ENCODE data around the gene SMC4.

SMC4 gene

DNA sequence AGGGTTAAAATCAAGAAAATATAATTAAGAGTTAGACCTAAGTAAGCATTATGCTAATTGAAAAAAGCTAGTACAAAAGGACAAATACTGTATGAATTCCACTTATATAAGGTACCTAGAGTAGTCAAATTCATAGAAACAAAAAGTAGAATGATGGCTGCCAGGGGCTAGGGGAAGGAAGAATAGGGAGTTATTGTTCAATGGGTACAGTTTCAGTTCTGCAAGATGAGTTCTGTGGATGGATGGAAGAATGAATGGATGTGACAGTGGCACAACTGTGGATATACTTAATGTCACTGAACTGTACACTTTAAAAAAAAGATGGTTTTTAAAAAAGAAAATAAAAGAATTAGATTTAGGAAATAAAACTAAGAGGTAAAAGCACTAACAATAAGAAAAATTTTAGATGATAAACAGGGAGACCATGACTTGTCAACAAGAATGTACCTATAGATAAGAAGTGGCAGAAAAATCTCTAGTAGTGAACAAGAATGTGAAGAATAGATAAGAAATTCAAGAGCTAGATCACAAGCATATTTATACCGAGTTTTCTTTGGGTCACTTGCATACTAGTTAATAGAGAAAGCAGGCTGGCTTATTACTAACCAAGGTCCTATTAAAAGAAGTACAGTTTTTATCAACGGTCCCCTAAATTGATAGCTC is 6.0 kb upstream of the SMC4 start:
- peaks cover 19% of the 10 kb centered on the region for H3K4me1 ChIP-seq
- H3K4me3 ChIP-seq = no peak overlapping the region
- H3K27ac ChIP-seq = no peak overlapping the region
- H4K20me1 ChIP-seq = no peaks in the 10 kb centered on the region
- H3K36me3 ChIP-seq = peaks cover 19% of the 10 kb centered on the region; the same call in 1 of the 2 replicates
- H3K4me2 ChIP-seq = no peak overlapping the region
- no peak for TF ChIP-seq Cebpa-rat (IDR thresholded peaks at IDR 0.05)
- no peaks in the 10 kb centered on the region for H3K27me3 ChIP-seq
- no peak overlapping the region for H3K9ac ChIP-seq
- H3K9me3 ChIP-seq = peaks cover 4% of the 10 kb centered on the region; the same call in 1 of the 2 replicates

DNA sequence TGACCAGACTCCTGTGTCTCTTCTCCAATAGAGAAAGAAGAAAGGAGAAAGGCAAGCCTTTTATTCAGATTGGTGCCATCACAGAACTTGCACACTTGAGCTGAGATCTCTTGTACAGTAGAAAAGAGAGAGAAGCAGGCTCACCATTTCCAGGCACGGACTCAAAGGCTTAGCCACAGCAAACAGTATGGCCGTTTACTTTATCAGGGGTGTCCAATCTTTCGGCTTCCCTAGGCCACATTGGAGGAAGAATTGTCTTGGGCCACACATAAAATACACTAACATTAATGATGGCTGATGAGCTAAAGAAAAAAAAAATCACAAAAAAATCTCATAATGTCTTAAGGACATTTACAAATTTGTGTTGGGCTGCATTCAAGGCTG is 5.4 kb upstream of the SMC4 start:
- Histone ChIP-seq H3K9ac (no peak overlapping the region), H3K4me3 (no peak overlapping the region), H3K36me3 (peaks cover 19% of the 10 kb centered on the region; the same call in 1 of the 2 replicates), H4K20me1 (no peaks in the 10 kb centered on the region), H3K27ac (no peak overlapping the region), H3K27me3 (no peaks in the 10 kb centered on the region), H3K4me1 (peaks cover 20% of the 10 kb centered on the region), H3K4me2 (no peak overlapping the region), H3K9me3 (peaks cover 4% of the 10 kb centered on the region; the same call in 1 of the 2 replicates)
- TF ChIP-seq Cebpa-rat (IDR thresholded peaks at IDR 0.05) = no peak

DNA sequence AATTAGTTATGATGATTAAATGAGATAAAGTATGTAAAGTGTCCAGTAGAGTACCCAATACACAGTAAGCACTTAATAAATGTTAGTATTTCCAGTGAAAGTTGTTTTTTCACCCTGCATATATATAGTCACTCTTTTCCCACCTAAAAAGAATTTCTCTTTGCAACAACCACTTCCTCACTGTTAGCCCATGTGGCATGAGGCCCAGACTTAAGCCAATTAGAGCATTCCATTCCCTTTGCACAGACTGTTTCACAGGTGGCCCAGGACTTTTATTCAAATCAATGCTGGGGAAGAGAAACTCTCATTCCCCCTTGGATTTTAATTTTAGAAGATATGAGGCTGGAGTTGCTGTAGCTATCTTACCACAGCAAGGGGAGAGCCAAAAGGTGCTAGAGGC is 4.2 kb upstream of the SMC4 start:
- Histone ChIP-seq H3K9me3 (no peaks in the 10 kb centered on the region), H3K4me2 (no peak overlapping the region), H3K36me3 (peaks cover 15% of the 10 kb centered on the region; the same call in 1 of the 2 replicates), H3K4me1 (peaks cover 20% of the 10 kb centered on the region), H4K20me1 (peaks cover 8% of the 10 kb centered on the region), H3K4me3 (no peak overlapping the region), H3K27me3 (no peaks in the 10 kb centered on the region), H3K9ac (no peak overlapping the region), H3K27ac (no peak overlapping the region)
- no peak for TF ChIP-seq Cebpa-rat (IDR thresholded peaks at IDR 0.05)

DNA sequence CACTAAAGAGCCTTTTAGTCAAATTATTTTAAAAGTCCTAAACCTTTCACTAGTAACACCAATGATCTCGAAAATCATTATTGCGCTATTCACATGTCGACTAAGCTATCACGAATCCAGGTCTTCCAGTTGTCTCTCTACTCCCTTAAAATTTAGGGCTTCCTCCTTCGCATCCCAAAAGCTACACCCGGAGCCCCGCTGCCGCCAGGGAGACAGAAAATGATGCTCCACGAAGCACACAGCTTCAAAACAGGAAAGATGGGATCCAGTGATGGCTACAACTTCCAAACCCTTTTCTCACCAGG is 678 bp upstream of the SMC4 start:
- Histone ChIP-seq H3K27ac (peak overlapping the region; percentile 98), H3K9ac (peak overlapping the region; percentile 99), H3K4me2 (peak overlapping the region; percentile 96), H3K27me3 (no peaks in the 10 kb centered on the region), H3K9me3 (no peaks in the 10 kb centered on the region), H3K4me3 (peak overlapping the region; percentile 94), H3K36me3 (no peaks in the 10 kb centered on the region), H3K4me1 (peaks cover 29% of the 10 kb centered on the region), H4K20me1 (peaks cover 43% of the 10 kb centered on the region)
- TF ChIP-seq Cebpa-rat (IDR thresholded peaks at IDR 0.05) = no peak

DNA sequence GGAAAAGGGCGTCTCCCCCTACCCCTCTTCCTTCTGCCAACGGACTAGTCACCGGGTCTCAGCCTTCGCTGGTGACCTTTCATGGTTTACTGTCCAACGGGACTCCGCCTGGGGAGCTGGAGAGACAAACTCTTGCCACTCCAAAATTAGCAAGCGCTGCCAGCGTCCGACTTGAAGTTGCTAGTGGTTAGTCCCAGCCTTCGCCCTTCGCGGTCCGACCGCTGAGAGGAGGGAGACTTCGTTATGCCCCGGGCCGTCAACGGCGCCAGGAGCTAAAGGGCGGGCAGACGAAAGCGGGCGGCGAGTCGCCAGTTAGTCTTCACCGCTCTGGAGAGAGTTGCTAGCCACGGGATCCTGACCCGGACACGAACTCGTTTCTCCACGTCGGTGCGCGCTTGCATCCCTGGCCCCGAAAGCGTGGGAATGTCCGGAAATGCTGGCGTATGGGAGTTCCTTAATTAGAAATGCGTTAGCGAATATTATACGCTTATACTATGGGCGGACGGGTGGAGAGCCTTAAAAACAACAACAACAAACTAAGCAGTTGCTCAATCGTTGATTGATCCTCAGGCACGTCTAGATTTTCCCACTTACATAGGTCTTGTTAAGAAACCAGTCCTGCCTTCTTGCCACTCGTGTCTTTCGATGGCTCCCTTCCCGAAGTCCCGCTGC is 716 bp downstream of the SMC4 start:
- peak overlapping the region; percentile 86 for H3K4me2 ChIP-seq
- H3K27ac ChIP-seq = peak overlapping the region; percentile 98
- H3K27me3 ChIP-seq = no peaks in the 10 kb centered on the region
- peaks cover 43% of the 10 kb centered on the region for H3K4me1 ChIP-seq
- H4K20me1 ChIP-seq = peaks cover 57% of the 10 kb centered on the region
- no peak for TF ChIP-seq Cebpa-rat (IDR thresholded peaks at IDR 0.05)
- peak overlapping the region; percentile 99 for H3K9ac ChIP-seq
- no peaks in the 10 kb centered on the region; the same call in 1 of the 2 replicates for H3K36me3 ChIP-seq
- H3K4me3 ChIP-seq = peak overlapping the region; percentile 94
- no peaks in the 10 kb centered on the region for H3K9me3 ChIP-seq

DNA sequence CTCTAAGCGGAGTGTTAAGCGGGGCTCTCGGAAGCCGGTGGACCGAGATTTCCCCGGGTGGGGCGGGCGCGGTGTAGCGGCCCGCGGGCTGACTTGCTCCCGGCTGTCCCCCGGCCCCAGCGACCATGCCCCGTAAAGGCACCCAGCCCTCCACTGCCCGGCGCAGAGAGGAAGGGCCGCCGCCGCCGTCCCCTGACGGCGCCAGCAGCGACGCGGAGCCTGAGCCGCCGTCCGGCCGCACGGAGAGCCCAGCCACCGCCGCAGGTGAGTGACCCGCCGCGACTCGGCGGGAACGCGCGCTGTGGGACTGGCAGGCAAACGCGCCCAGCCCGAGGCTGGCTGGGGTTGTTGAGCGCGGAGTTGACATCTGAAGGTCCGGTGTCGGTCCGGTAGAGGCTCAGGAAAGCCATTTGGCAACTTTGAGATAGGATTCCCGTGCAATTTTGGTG is 1.3 kb downstream of the SMC4 start:
- Histone ChIP-seq H3K27me3 (no peaks in the 10 kb centered on the region), H3K9me3 (no peaks in the 10 kb centered on the region), H4K20me1 (peaks cover 62% of the 10 kb centered on the region), H3K4me1 (peaks cover 40% of the 10 kb centered on the region), H3K27ac (peak overlapping the region; percentile 98), H3K4me3 (peak overlapping the region; percentile 94), H3K4me2 (peak overlapping the region; percentile 86), H3K36me3 (no peaks in the 10 kb centered on the region; the same call in 1 of the 2 replicates), H3K9ac (peak overlapping the region; percentile 99)
- no peak for TF ChIP-seq Cebpa-rat (IDR thresholded peaks at IDR 0.05)

DNA sequence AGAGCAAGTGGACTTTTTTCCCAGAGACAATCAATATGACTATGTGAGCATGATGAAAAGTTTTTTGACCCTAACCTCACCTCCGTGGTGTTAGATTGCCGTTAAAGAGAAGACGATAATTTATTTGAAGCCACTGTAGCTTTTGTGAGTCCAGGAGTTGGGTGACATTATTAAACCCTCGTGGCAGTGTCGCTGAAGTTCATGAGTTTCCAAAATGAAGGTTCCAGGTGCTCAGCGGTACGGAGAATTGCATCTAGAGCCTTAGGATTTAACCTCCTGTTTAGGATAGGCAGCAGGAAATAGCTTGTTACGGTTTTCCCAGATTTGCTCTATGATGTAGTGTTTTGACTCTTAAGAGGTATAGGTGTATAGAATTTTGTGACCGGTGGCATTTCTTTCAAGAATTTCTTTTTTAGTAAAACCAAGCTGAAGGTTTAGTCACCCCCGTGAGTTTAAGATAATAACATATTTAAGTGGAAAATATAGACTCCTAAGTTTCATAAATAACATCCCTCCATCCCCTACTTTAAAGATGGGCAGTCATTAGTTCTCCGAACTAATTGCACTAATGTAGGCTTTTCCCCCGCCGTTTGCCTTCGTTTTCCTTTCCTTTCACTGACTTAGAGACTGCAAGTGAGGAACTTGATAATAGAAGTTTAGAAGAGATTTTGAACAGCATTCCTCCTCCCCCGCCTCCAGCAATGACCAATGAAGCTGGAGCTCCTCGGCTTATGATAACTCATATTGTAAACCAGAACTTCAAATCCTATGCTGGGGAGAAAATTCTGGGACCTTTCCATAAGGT is 2.0 kb downstream of the SMC4 start:
- Histone ChIP-seq H4K20me1 (peaks cover 70% of the 10 kb centered on the region), H3K27ac (peak overlapping the region; percentile 98), H3K9me3 (no peaks in the 10 kb centered on the region), H3K27me3 (no peaks in the 10 kb centered on the region), H3K4me1 (peaks cover 38% of the 10 kb centered on the region), H3K4me3 (peak overlapping the region; percentile 94), H3K36me3 (peaks cover 5% of the 10 kb centered on the region; the same call in 1 of the 2 replicates), H3K4me2 (peak overlapping the region; percentile 86), H3K9ac (peak overlapping the region; percentile 99)
- TF ChIP-seq Cebpa-rat (IDR thresholded peaks at IDR 0.05) = no peak

DNA sequence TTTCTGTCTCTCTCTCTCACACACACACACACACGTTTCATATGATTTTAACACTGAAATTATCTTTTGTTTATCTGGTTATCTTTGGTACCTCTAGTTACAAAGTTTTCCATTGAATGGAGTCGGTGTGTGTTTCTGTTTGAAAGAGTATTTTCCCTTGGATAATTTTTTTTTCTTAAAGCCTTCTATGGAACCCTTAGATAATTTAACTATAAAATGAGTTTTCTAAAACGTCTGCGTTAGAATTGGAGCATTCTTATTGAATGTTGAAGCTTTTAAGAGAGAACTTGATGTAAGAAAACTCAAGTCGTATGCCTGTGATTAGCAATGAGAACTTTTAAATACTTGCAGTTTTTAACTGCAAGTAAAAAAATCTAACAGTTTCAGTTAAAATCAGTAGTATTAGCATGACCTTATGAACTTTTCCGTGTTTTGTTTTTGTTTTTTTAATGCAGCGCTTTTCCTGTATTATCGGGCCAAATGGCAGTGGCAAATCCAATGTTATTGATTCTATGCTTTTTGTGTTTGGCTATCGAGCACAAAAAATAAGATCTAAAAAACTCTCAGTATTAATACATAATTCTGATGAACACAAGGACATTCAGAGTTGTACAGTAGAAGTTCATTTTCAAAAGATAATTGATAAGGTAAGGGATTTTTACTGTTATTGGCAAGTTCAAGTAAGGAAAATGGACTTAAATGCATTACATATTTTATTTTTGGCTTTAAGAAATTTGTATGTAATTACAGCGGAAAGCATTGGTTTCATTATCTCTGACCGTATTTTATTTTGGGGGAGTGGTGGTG is 3.0 kb downstream of the SMC4 start:
- H3K9me3 ChIP-seq = no peaks in the 10 kb centered on the region
- H3K4me2 ChIP-seq = peak overlapping the region; percentile 86
- TF ChIP-seq Cebpa-rat (IDR thresholded peaks at IDR 0.05) = no peak
- H3K4me3 ChIP-seq = peak overlapping the region; percentile 94
- H3K9ac ChIP-seq = peak overlapping the region; percentile 99
- peak overlapping the region; percentile 98 for H3K27ac ChIP-seq
- H3K36me3 ChIP-seq = peaks cover 13% of the 10 kb centered on the region
- no peaks in the 10 kb centered on the region for H3K27me3 ChIP-seq
- peaks cover 79% of the 10 kb centered on the region for H4K20me1 ChIP-seq
- peaks cover 36% of the 10 kb centered on the region for H3K4me1 ChIP-seq

DNA sequence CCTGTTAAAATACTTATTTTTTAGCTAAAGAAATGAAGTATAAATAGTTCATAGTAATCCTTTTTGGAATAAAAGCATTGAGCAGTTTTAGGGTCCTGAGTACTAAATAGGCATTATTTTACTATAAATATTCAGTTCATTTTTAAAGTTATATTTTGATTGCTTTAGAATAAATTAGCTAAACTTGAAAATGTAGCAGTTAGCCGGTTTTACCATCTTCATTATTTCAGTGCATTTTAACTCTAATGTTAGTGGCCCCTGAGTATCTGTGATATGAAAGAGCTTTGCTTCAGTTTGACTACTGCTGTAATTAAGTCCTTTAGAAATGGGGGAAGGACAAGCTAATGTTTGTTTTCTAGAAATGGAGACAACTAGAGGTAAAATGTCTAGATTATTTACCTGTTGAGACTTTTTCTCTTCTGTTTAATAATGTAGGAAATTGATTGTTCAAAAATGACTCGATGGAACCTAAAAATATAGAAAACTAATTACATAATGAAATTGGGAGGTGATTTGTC is 3.6 kb downstream of the SMC4 start:
- H4K20me1 ChIP-seq = peaks cover 83% of the 10 kb centered on the region
- H3K9me3 ChIP-seq = no peaks in the 10 kb centered on the region
- TF ChIP-seq Cebpa-rat (IDR thresholded peaks at IDR 0.05) = no peak
- H3K4me3 ChIP-seq = peak overlapping the region; percentile 94
- H3K9ac ChIP-seq = peak overlapping the region; percentile 99; the same call in 1 of the 2 replicates
- H3K27ac ChIP-seq = peak overlapping the region; percentile 98
- no peaks in the 10 kb centered on the region for H3K27me3 ChIP-seq
- peaks cover 15% of the 10 kb centered on the region for H3K36me3 ChIP-seq
- H3K4me1 ChIP-seq = peaks cover 30% of the 10 kb centered on the region
- peak overlapping the region; percentile 86 for H3K4me2 ChIP-seq
